Hematopoietic multipotent progenitor cell treated with erythropoietin and hydrocortisone succinate and interleukin-3 and kit ligand, for 8 days (in vitro differentiated cells): Measurements from ENCODE around the gene POMC.
"Not testable (repeated sequence)": the region's sequence is repeated elsewhere in the genome, so short reads cannot be mapped to it uniquely, and the experiment has no call there.

Experiments
- DNase-seq: peaks from one replicate; pipeline ENCODE4 v3.0.0-alpha.2; 2015

Gene POMC

DNA sequence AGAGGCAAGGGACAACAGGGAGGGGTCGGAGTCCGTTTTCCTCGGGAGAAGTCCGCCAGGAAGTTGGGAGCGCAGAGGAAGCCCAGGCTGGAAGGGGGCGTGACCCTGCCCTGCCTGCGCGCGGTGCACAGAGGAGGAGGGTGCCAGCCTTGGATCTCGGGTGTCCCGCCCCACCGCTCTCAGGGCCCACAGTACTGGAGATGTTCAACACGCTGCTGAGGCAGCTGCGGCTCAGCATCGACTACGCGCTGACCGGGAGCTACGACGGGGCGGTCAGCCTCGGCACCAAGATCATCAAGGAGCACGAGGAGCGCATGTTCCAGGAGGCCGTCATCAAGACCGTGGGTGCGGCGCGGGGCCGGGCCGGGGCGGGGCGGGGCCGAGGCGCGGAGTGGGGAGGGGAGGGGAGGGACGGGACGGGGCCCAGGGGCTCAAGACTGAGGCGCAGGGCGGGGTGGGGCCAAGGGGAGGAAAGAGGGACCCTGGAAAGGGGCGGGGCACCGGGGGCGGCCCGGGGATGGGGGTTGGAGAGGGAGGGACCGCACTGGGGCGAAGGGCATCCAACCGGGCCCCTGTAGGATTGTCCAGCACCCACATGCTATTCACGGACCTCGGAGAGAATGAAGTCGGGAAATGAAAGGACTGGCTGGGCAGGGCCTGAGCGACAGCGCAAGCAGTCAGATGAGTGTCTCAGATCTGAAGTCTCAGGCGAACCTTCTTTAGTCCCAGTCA lies 36.6 kb downstream of the POMC start:
- no peak for DNase-seq

DNA sequence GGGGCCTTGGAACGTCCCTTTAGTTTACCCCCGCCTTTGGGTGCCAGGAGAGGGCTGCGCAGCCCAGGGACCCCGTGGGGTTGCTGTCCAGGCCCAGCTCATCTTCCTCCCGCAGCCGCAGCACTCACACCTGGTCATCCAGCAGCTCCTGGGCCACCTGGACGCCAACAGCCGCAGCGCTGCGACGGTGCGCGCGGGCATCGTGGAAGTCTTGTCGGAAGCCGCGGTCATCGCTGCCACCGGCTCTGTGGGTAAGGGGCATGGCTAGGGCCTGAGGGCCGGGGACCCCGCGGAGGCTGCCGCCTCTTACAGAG lies 37.2 kb downstream of the POMC start:
- no peak for DNase-seq

DNA sequence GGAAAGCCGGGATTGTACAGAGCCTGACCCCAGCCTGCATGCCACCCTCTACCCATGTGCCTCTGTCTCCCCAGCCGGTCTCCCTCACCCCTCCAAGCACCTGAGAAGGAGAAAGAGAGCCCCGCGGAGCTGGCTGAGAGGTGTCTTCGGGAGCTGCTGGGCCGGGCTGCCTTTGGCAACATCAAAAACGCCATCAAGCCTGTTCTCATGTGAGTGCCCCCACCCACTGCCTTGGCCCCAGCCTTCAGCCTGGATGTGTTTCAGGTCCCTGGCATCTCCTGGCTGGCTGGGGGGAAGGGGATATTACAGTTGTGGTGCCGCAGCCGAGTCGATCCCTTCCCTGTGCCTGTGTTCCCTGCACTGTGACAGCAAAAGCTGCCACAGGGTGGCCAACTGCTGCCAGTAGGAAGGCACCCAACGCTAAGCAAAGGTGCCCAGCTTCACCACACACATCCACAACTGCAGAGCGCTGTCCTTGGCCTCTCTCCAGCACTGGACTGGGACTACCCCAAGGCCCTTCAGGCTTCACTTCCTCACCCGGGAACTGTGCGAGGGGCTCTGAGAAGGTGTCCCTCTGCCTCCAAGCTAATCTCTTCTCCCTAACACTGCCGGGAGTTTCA lies 38.4 kb downstream of the POMC start:
- no peak for DNase-seq

DNA sequence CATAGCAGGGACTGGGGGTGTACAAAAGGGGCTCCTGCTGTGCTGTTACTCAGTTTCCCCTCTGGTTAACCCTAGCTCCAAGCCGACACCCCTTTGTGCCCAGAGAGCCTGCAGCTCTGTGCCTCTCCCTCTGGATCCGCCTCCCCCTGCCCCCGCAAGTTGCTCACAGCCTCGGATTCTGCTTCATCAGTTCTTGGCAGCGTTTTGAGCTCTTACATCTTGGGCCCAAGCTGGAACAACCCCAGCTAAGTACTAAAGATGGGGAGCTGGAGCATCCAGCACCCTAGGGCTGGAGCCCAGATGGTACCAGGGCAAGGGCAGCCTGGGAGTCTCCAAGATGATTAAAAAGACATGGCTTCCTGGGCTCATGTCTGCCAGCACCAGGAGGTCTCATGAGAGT lies 40.7 kb downstream of the POMC start:
- no peak for DNase-seq

DNA sequence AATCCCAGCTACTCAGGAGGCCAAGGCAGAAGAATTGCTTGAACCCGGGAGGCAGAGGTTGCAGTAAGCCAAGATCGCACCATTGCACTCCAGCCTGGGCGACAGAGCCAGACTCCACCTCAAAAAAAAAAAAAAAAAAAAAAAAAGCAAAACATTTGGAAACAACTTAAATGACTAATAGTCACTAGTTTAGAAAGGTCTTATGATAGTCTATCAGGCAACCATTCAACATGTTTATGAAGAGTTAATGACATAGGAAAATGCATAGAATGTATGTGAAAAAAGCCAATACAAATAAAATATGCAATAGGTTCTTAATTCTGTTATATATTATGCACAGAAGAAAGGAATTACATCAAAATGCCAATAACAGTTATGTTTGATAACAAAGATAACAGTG lies 41.3 kb downstream of the POMC start:
- DNase-seq = not testable (repeated sequence)

DNA sequence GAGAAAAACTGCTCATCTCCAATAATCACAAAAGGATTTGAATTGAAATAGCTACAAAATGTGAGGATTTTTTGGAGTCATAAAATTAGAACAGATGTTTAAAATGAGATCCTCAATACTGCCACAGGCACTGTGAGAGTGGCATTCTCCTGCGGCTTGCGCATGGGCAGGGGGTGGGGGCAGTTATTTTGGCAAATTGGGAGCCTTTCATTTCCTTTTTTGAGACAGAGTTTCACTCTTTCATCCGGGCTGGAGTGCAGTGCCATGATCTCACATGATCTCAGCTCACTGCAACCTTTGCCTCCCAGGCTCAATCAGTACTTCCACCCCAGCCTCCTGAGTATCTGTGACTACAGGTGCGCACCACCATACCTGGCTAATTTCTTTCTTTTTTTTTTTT lies 42.4 kb downstream of the POMC start:
- no peak for DNase-seq

DNA sequence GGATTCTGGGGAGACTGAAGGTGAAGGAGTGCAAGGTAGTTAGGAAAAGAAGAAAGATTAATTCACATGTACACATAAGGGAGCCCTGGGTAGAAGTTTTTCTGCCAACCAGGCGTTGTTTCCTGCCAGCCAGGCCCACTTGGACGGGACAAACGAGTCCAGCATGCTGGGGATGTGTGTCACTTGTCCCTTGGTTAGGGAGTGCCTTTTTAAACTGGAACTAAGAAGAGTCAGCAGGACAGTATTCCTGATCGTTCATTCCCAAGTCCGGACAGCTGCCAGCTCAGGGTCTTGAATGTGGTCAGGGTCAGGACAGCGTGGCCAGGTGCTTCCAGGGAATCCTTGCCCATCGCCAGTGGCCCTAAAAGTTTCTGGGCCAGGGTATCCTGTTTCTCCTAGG lies 43.2 kb downstream of the POMC start:
- DNase-seq = no peak

DNA sequence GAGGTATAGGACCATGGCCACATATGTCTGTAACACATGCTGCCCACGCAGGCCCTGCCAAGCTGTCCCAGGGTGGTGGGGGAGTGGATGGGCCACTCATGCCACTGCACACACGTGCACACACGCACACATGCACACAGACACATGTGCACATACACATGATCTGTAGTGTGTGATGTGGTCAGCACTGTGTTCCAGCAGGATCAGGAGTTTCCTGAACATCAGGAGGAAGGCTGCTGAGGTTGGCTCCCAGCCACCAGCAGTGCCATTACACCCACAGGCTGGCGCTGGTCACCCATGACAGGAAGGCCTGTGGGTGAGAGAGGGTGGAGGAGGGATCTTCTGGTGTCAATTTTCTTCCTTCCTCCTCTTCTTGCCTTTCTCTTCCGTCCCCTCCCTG lies 44.7 kb downstream of the POMC start:
- no peak for DNase-seq

DNA sequence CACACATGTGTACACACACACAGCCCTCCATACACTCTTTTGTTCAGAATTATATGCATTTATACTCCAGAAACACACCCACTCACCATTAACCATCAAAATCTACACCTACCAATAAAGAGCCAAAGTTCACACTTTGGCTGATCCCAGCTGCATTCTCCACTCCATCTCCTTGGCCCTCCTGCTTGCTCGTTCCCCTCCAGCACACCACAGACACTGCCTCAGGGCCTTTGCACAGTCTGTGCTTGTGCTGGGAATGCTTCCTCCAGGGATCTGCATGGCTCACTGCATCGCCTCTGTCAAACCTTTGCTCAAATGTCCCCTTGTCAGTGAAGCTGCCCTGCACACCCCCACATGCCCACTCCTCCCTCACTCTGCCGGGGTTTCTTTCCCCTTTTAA lies 46.0 kb downstream of the POMC start:
- DNase-seq = no peak

DNA sequence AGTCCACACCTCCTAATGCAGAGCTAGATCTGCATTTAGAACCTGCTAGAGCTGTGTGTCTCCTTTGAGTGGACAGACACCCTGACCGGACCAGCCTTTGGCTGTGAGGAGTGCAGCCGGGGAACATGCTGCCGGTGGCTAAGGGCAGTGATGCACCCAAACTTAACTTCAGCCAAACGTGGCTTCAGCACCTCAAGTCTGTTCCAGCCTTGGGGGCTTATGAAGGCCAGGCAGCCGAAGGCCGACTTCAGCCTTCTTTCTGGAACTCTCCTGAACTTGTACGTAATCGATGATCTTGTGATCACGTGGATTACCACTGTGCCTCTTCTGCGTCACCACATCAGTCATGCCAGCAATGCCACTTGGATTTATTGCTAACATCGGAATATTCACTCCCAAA lies 49.1 kb downstream of the POMC start:
- DNase-seq = no peak

DNA sequence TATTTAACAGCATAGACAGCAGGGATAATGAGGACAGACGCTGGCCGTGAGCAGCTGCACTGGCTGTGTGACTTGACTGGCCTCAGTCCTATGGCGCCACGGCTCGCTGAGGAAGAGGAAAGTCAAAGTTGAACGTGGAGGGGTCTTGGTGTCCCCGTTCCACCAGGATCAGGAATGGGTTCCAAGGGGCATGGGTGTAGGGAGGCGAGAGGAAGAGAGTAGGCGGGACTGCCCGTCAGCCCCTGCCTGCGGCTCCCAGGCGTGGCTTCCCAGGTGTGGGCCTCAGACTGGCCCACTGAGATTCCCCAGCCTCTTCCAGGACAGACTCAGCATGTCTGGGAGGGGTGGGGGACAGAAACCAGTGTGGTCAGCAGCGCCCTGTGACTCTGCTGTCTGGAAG lies 51.4 kb downstream of the POMC start:
- no peak for DNase-seq

DNA sequence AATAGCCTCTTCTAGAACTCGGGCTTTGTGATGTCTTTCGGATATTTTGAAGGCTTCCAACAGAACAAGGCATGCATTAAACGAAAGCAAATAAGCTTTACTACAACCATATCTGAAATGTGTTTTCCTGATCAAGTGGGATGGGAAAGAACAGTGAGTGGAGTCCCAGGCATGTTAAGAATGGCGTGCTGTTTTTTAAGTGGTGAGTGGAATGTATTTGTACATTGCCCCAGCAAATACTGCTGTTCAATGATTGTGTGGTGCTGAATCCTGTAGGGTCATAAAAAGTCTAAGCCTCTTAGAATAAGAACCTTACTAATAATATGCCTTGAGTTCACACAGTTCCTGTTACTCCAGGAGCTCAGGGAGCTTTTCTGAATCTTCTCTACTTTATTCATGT lies 52.5 kb downstream of the POMC start:
- no peak for DNase-seq

DNA sequence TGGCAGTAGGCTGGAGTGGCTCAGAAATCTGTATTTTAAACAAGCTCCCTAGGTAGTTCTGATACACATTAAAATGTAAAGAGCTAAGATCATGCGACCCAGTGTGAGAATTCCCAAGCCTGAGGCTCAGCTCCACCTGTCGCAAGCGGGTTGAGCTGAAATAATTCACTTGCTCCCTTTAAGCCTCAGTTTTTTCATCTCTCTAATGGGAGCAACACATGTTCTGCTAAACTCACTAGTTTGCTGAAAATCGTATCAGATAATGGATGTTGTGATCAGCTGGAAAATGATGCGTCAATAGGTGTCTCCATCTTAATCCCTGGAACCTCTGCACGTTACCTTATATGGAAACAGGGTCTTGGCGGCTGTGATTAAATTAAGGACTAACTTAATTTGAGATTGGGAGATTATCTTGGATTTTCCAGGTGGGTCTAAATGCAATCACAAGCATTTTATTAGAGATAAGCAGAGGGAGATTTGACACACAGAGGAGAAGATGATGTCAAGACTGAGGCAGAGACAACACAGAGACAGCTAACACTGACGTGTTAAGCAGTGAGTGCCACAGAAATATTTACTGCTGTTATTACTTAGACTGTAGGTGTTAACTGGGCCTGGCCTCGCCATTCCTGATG lies 53.0 kb downstream of the POMC start:
- DNase-seq = no peak

DNA sequence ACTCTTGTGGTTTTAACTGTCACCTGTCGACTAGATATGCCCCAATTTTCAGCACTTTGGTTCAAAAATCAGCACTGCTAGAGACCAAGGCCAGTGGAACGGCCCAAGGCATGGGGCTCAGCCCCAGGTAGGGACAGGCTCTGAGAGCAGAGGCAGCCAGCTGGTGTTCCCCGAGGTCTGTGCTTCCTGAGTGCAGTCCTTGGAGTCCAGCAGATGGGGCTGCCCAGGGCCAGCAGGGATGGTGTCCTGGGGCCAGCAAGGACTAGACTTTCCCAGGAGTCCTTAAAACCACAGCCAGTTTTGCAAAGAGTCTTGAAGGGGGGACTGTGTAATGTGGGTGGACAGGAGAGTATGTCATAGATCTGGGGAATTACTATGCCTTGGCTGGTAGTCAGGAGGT lies 56.3 kb downstream of the POMC start:
- no peak for DNase-seq
